SK-N-SH treated with all-trans-retinoic acid at 6 μM for 48 hours (cell line): ENCODE data around the gene BCL3.

Experiments used
- ATAC-seq: fragments of 200-7000 bp; cut with Tn5 transposase; 3 replicates; pipeline ENCODE4 v1.9.1; 2020; ENCODE audit warnings: mild to moderate bottlenecking, moderate library complexity
- CSDC2 ChIP-seq: fragments of 250-450 bp; sonication (Bioruptor Pico); IDR thresholded peaks from 2 replicates; pipeline ENCODE4 v1.5.0; 2020; ENCODE audit warnings: mild to moderate bottlenecking, moderate library complexity
- CSRNP3 ChIP-seq: fragments of 250-450 bp; sonication (Bioruptor Pico); IDR thresholded peaks from 2 replicates; pipeline ENCODE4 v1.5.1; 2021; ENCODE audit warnings: mild to moderate bottlenecking, moderate library complexity
- GLIS3 ChIP-seq: fragments of 250-450 bp; sonication (Bioruptor Pico); IDR thresholded peaks from 2 replicates; pipeline ENCODE4 v1.5.0; 2020; ENCODE audit warnings: mild to moderate bottlenecking, moderate library complexity
- ISL1 ChIP-seq: fragments of 250-450 bp; sonication (Bioruptor Pico); IDR thresholded peaks from 2 replicates; pipeline ENCODE4 v2.1.2; 2022; ENCODE audit warnings: mild to moderate bottlenecking, moderate library complexity
- OSR1 ChIP-seq: fragments of 250-450 bp; sonication (Bioruptor Pico); IDR thresholded peaks from 2 replicates; pipeline ENCODE4 v1.8.0; 2022; ENCODE audit warnings: moderate library complexity, mild to moderate bottlenecking, inconsistent platforms
- PATZ1 ChIP-seq: fragments of 250-450 bp; sonication (Bioruptor Pico); IDR thresholded peaks from 2 replicates; pipeline ENCODE4 v1.8.0; 2020; ENCODE audit warnings: mild to moderate bottlenecking, moderate library complexity, borderline replicate concordance
- RARB ChIP-seq: fragments of 250-450 bp; sonication (Bioruptor Pico); IDR thresholded peaks from 2 replicates; pipeline ENCODE4 v1.8.0; 2021; ENCODE audit warnings: mild to moderate bottlenecking, moderate library complexity
- SNAI2 ChIP-seq: fragments of 250-450 bp; sonication (Bioruptor Pico); IDR thresholded peaks from 2 replicates; pipeline ENCODE4 v1.5.0; 2020; ENCODE audit warnings: mild to moderate bottlenecking, moderate library complexity
- TCF4 ChIP-seq: fragments of 250-450 bp; sonication (Bioruptor Pico); IDR thresholded peaks from 2 replicates; pipeline ENCODE4 v1.8.0; 2021; ENCODE audit warnings: mild to moderate bottlenecking, moderate library complexity, borderline replicate concordance
- TOX ChIP-seq: fragments of 250-450 bp; sonication (Bioruptor Pico); IDR thresholded peaks from 2 replicates; pipeline ENCODE4 v1.8.0; 2021; ENCODE audit warnings: mild to moderate bottlenecking, moderate library complexity, borderline replicate concordance
- ZC3H10 ChIP-seq: fragments of 250-450 bp; sonication (Bioruptor Pico); IDR thresholded peaks from 2 replicates; pipeline ENCODE4 v1.5.1; 2021; ENCODE audit warnings: mild to moderate bottlenecking, moderate library complexity
- ZFP3 ChIP-seq: fragments of 250-450 bp; sonication (Bioruptor Pico); IDR thresholded peaks from 2 replicates; pipeline ENCODE4 v1.5.0; 2020; ENCODE audit warnings: mild to moderate bottlenecking, moderate library complexity
- ZFP30 ChIP-seq: fragments of 450-650 bp; formaldehyde crosslinking; IDR thresholded peaks from 2 replicates; pipeline ENCODE4 v1.5.0; 2022; ENCODE audit warnings: mild to moderate bottlenecking, moderate library complexity
- ZNF70 ChIP-seq: fragments of 450-650 bp; formaldehyde crosslinking; IDR thresholded peaks from 2 replicates; pipeline ENCODE4 v1.5.0; 2020; ENCODE audit warnings: mild to moderate bottlenecking, moderate library complexity
- TF ChIP-seq, protein P1 (sequence below): fragments of 250-450 bp; sonication (Bioruptor Pico); IDR thresholded peaks from 2 replicates; pipeline ENCODE4 v1.8.0; 2021; ENCODE audit warnings: low read depth, mild to moderate bottlenecking, moderate library complexity, borderline replicate concordance
- TF ChIP-seq, protein P2 (sequence below): fragments of 250-450 bp; sonication (Bioruptor Pico); IDR thresholded peaks from 2 replicates; pipeline ENCODE4 v1.5.0; 2020; ENCODE audit warnings: mild to moderate bottlenecking, moderate library complexity
- TF ChIP-seq, protein P3 (sequence below): fragments of 250-450 bp; sonication (Bioruptor Pico); IDR thresholded peaks from 2 replicates; pipeline ENCODE4 v1.5.1; 2020; ENCODE audit warnings: low read depth, mild to moderate bottlenecking, moderate library complexity

Gene BCL3

DNA sequence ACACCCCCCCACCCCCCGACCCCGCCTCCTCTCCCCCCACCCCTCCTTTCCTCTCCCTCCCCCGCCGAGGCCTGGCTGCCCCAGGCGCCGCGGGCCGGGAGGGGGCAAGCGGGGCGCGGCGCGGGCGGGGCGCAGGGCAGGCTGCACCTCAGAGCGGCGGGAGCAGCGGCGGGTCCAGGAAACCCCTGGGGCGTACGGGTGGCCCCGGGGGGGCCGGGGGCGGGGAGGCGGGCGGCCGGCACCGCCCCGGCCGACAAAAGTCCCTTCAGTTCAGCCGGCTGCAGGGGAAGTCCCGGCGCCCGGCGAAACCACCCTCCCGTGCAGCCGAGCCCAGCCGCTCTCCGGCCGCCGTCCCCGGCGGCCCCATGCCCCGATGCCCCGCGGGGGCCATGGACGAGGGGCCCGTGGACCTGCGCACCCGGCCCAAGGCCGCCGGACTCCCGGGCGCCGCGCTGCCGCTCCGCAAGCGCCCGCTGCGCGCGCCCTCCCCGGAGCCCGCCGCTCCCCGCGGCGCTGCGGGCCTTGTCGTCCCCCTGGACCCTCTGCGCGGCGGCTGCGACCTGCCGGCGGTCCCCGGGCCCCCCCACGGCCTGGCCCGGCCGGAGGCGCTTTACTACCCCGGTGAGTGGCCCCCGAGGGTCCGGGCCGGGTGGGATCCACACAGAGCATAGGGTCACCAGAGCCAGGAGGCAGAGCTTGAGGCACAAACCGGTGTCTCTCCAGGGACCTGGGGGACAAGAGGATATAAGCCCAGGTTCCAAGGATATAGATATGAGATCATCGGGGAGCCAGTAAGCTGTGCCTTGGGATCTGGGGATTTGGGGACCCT, at the start of gene BCL3:
Gene BCL3, plus strand, starts transcription at position 283 of the 829 bp plus-strand sequence. Its CDS starts 83 bp downstream, at position 366.
- TF ChIP-seq, protein P1, sequence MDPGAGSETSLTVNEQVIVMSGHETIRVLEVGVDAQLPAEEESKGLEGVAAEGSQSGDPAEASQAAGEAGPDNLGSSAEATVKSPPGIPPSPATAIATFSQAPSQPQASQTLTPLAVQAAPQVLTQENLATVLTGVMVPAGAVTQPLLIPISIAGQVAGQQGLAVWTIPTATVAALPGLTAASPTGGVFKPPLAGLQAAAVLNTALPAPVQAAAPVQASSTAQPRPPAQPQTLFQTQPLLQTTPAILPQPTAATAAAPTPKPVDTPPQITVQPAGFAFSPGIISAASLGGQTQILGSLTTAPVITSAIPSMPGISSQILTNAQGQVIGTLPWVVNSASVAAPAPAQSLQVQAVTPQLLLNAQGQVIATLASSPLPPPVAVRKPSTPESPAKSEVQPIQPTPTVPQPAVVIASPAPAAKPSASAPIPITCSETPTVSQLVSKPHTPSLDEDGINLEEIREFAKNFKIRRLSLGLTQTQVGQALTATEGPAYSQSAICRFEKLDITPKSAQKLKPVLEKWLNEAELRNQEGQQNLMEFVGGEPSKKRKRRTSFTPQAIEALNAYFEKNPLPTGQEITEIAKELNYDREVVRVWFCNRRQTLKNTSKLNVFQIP (CRISPR knock-in tag): no peak
- no peak for TF ChIP-seq TCF4 (CRISPR knock-in tag)
- TF ChIP-seq OSR1 (CRISPR knock-in tag): no peak
- TF ChIP-seq PATZ1 (CRISPR knock-in tag): no peak
- no peak for TF ChIP-seq RARB (CRISPR knock-in tag)
- TF ChIP-seq ISL1 (CRISPR knock-in tag): no peak
- ATAC-seq: peak; percentile 15

DNA sequence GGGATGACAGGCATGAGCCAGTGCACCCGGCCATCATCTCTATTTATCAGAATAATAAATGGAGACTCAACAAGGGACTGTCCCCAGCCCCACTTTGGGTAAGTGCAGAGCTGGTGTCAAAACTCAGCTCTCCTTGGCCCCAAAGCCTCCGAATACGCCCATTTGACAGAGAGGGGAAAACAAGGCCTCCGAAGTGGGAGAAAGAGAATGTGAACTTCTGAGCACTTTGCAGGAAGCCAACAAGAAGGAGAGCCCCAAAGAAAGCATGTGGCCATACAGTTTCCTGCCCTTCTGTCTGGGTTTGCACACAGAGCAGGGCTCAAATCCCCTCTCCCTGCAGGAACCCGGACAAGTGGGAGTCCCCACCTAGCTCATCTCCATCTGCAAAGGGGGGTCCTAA, 48.0 kb upstream of the BCL3 start:
- no peak for TF ChIP-seq ZNF70
- TF ChIP-seq, protein P2, sequence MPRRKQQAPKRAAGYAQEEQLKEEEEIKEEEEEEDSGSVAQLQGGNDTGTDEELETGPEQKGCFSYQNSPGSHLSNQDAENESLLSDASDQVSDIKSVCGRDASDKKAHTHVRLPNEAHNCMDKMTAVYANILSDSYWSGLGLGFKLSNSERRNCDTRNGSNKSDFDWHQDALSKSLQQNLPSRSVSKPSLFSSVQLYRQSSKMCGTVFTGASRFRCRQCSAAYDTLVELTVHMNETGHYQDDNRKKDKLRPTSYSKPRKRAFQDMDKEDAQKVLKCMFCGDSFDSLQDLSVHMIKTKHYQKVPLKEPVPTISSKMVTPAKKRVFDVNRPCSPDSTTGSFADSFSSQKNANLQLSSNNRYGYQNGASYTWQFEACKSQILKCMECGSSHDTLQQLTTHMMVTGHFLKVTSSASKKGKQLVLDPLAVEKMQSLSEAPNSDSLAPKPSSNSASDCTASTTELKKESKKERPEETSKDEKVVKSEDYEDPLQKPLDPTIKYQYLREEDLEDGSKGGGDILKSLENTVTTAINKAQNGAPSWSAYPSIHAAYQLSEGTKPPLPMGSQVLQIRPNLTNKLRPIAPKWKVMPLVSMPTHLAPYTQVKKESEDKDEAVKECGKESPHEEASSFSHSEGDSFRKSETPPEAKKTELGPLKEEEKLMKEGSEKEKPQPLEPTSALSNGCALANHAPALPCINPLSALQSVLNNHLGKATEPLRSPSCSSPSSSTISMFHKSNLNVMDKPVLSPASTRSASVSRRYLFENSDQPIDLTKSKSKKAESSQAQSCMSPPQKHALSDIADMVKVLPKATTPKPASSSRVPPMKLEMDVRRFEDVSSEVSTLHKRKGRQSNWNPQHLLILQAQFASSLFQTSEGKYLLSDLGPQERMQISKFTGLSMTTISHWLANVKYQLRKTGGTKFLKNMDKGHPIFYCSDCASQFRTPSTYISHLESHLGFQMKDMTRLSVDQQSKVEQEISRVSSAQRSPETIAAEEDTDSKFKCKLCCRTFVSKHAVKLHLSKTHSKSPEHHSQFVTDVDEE (CRISPR knock-in tag): no peak
- TF ChIP-seq SNAI2 (CRISPR knock-in tag): no peak
- TF ChIP-seq, protein P1 (CRISPR knock-in tag): no peak
- TF ChIP-seq ZFP30 (CRISPR knock-in tag): no peak
- TF ChIP-seq GLIS3 (CRISPR knock-in tag): no peak
- ATAC-seq: no peak

DNA sequence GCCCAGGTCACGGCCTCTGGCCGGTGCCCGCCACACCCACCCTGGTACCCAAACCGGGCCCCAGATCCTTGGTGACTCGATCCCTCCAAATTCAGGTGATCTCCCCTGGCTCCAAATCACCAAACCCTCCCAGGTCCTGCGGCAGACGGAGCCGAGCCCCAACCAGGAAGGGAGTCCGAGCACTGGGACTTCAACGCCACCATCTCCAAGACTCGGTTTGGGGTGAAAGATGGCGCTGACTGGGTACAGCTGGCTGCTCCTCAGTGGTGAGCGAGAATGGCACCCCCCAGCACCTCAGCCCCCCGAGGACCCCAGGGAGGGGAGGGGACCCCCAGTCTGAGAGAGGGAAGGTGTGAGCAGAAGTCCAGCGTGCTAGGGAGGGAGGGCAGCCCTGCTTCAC, 47.3 kb upstream of the BCL3 start:
- TF ChIP-seq CSRNP3 (CRISPR knock-in tag): no peak
- no peak for TF ChIP-seq TCF4 (CRISPR knock-in tag)
- TF ChIP-seq ISL1 (CRISPR knock-in tag): no peak
- no peak for TF ChIP-seq SNAI2 (CRISPR knock-in tag)
- TF ChIP-seq ZFP3 (CRISPR knock-in tag): no peak
- no peak for TF ChIP-seq ZFP30 (CRISPR knock-in tag)
- TF ChIP-seq PATZ1 (CRISPR knock-in tag): no peak
- TF ChIP-seq, protein P3, sequence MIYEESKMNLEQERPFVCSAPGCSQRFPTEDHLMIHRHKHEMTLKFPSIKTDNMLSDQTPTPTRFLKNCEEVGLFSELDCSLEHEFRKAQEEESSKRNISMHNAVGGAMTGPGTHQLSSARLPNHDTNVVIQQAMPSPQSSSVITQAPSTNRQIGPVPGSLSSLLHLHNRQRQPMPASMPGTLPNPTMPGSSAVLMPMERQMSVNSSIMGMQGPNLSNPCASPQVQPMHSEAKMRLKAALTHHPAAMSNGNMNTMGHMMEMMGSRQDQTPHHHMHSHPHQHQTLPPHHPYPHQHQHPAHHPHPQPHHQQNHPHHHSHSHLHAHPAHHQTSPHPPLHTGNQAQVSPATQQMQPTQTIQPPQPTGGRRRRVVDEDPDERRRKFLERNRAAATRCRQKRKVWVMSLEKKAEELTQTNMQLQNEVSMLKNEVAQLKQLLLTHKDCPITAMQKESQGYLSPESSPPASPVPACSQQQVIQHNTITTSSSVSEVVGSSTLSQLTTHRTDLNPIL (CRISPR knock-in tag): no peak
- no peak for TF ChIP-seq TOX (CRISPR knock-in tag)
- TF ChIP-seq ZC3H10 (CRISPR knock-in tag): no peak
- no peak for TF ChIP-seq GLIS3 (CRISPR knock-in tag)
- no peak for TF ChIP-seq CSDC2 (CRISPR knock-in tag)
- no peak for ATAC-seq
